HepG2 (cell line): ENCODE measurements around the gene EEIG1. TPM values are rescaled to one million over a fixed set of nuclear protein-coding genes. Genes with fewer than 3 reads are reported as not detected.

Experiments
- ATAC-seq: fragments of 200-7000 bp; cut with Tn5 transposase; 3 replicates; pipeline ENCODE4 v1.9.1; 2020; ENCODE audit warnings: mild to moderate bottlenecking, moderate library complexity
- BruUV-seq: library from RNA; stranded (reverse); fragments of 400-500 nt; replicated peaks from 2 replicates; lab custom pipeline; 2021; lab: Mats Ljungman, UMichigan
- CTCF ChIA-PET: fragments of 300-600 bp; formaldehyde crosslinking; extraction: SDS; loops from one replicate; lab custom pipeline; 2021; ENCODE audit warnings: low total read pairs, inconsistent platforms, low intra/inter-chr PET ratio; lab: Yijun Ruan, JAX
- POLR2A ChIA-PET: fragments of 350-600 bp; sonication (Branson Sonifier 250); formaldehyde crosslinking; loops from one replicate; lab custom pipeline; 2020; ENCODE audit warnings: antibody characterized with exemption, inconsistent platforms; lab: Yijun Ruan, JAX
- DNase-seq: peaks from one replicate; pipeline ENCODE4 v3.0.0-alpha.2; 2015; ENCODE audit warnings: low spot score
- FAIRE-seq: peaks from 3 replicates; lab custom pipeline; 2011; peaks lifted over from hg19 to GRCh38; lab: Jason Lieb, UNC
- H2AFZ ChIP-seq: one replicate; pipeline ENCODE4 v1.6.1; 2011; ENCODE audit warnings: low read length, inconsistent platforms
- H3K27ac ChIP-seq: fragments of 300-600 bp; 3 replicates; pipeline ENCODE4 v1.8.0; 2011; ENCODE audit warnings: mixed run types, mild to moderate bottlenecking, mixed read lengths, low read length, inconsistent platforms; ENCODE audit not compliant: insufficient read depth; ENCODE audit errors: extremely low read length
- H3K27me3 ChIP-seq, 2 experiments: fragments of 200-600 bp in 1 of 2; 2 replicates in 1 of 2; 3 replicates in 1 of 2; pipeline versions ENCODE4 v1.6.0 to v1.8.0; 2011; ENCODE audit warnings: low read length in 2 of 2, mild to moderate bottlenecking in 2 of 2, moderate library complexity in 2 of 2, inconsistent platforms in 1 of 2; ENCODE audit not compliant: insufficient read depth in 2 of 2, control insufficient read depth in 1 of 2
- H3K36me3 ChIP-seq, 2 experiments: fragments of 200-600 bp in 1 of 2; replicated peaks in 1 of 2; 2 replicates in 1 of 2; 3 replicates in 1 of 2; pipeline versions ENCODE4 v1.5.1 to v1.8.0; 2011; ENCODE audit warnings: low read length in 2 of 2, inconsistent platforms in 1 of 2; ENCODE audit not compliant: insufficient read depth in 2 of 2, control insufficient read depth in 1 of 2
- H3K4me1 ChIP-seq: 2 replicates; pipeline ENCODE4 v1.5.1; 2012; ENCODE audit warnings: low read length, inconsistent platforms; ENCODE audit not compliant: insufficient read depth
- H3K4me2 ChIP-seq: 2 replicates; pipeline ENCODE4 v1.6.0; 2011; ENCODE audit warnings: low read depth, low read length, inconsistent platforms
- H3K4me3 ChIP-seq, 3 experiments: fragments of 200-600 bp in 1 of 3; sonication (generic), shearing (Covaris generic) in 1 of 3; replicated peaks in 1 of 3; 2 replicates each; pipeline ENCODE4 v1.5.1; 2011 to 2016; ENCODE audit warnings: low read length in 3 of 3, inconsistent platforms in 2 of 3, low read depth in 2 of 3, mild to moderate bottlenecking in 2 of 3, control low read depth in 1 of 3, mixed read lengths in 1 of 3; ENCODE audit not compliant: insufficient read depth in 1 of 3
- H3K79me2 ChIP-seq: one replicate; pipeline ENCODE4 v1.6.1; 2011; ENCODE audit warnings: low read length, inconsistent platforms; ENCODE audit not compliant: insufficient read depth
- H3K9ac ChIP-seq: 2 replicates; pipeline ENCODE4 v1.6.0; 2011; ENCODE audit warnings: mild to moderate bottlenecking, low read depth, low read length, inconsistent platforms; ENCODE audit not compliant: insufficient read depth
- H3K9me3 ChIP-seq: 2 replicates; pipeline ENCODE4 v1.5.1; 2012; ENCODE audit warnings: mild to moderate bottlenecking, low read length
- H4K20me1 ChIP-seq: 2 replicates; pipeline ENCODE4 v1.6.0; 2011; ENCODE audit warnings: inconsistent platforms, mild to moderate bottlenecking, low read length, moderate library complexity; ENCODE audit not compliant: insufficient read depth
- CBX5 ChIP-seq: sonication (generic); formaldehyde crosslinking; IDR thresholded peaks from 2 replicates; pipeline ENCODE4 v1.4.0; 2020; ENCODE audit warnings: missing genetic modification reagents, borderline replicate concordance
- DDIT3 ChIP-seq: sonication (generic); formaldehyde crosslinking; IDR thresholded peaks from 2 replicates; pipeline ENCODE4 v1.4.0; 2020; ENCODE audit warnings: mild to moderate bottlenecking, missing genetic modification reagents
- GTF2F1 ChIP-seq: fragments of 150-350 bp; IDR thresholded peaks from 2 replicates; pipeline ENCODE4 v1.6.1; 2014; ENCODE audit warnings: low read length
- HMGXB4 ChIP-seq, 2 experiments: sonication (generic) in 1 of 2; formaldehyde crosslinking in 1 of 2; IDR thresholded peaks; 2 replicates each; pipeline versions ENCODE4 v1.4.0 to v1.6.1; 2018 to 2020; ENCODE audit warnings: missing genetic modification reagents in 2 of 2, borderline replicate concordance in 1 of 2, low read depth in 1 of 2, mild to moderate bottlenecking in 1 of 2, missing biosample characterization in 1 of 2
- KIAA2018 ChIP-seq: sonication (generic); formaldehyde crosslinking; IDR thresholded peaks from 2 replicates; pipeline ENCODE4 v1.5.0; 2020; ENCODE audit warnings: mild to moderate bottlenecking, missing genetic modification reagents, borderline replicate concordance
- RNF2 ChIP-seq: fragments of 450-650 bp; conservative IDR thresholded peaks from 2 replicates; pipeline ENCODE4 v1.6.1; 2016; ENCODE audit warnings: low read depth
- SMAD1 ChIP-seq: sonication (generic); formaldehyde crosslinking; IDR thresholded peaks from 2 replicates; pipeline ENCODE4 v1.4.0; 2020; ENCODE audit warnings: missing genetic modification reagents, low read depth, mild to moderate bottlenecking, borderline replicate concordance
- ZBTB25 ChIP-seq: IDR thresholded peaks from 2 replicates; pipeline ENCODE4 v1.6.1; 2018; ENCODE audit warnings: missing genetic modification reagents
- ZFP1 ChIP-seq: IDR thresholded peaks from 2 replicates; pipeline ENCODE4 v1.6.1; 2016
- ZNF331 ChIP-seq: sonication (generic); formaldehyde crosslinking; IDR thresholded peaks from 2 replicates; pipeline ENCODE4 v1.4.0; 2020; ENCODE audit warnings: missing genetic modification reagents
- ZNF615 ChIP-seq: sonication (generic); formaldehyde crosslinking; IDR thresholded peaks from 2 replicates; pipeline ENCODE4 v1.5.0; 2020; ENCODE audit warnings: mild to moderate bottlenecking, missing genetic modification reagents, borderline replicate concordance
- ZNF7 ChIP-seq: IDR thresholded peaks from 2 replicates; pipeline ENCODE4 v1.6.1; 2016; ENCODE audit warnings: missing biosample characterization, missing genetic modification reagents
- WGBS: methylation state at CpG from one replicate; pipeline ENCODE4 v1.1.6; 2017; ENCODE audit warnings: low lambda C conversion rate; 5-methylcytosine and 5-hydroxymethylcytosine counted together
- in situ Hi-C: cut with HindIII; loops from 2 replicates; pipeline ENCODE4 v1.10.0; 2017; ENCODE audit warnings: low pct_unique_long_range_greater_than_20kb; ENCODE audit not compliant: extremely low pct_ligation_motif_present
- intact Hi-C: fragments of 100-400 bp; cut with micrococcal nuclease; formaldehyde crosslinking; loops from one replicate; pipeline ENCODE4 v1.10.0; 2022; ENCODE audit not compliant: unreplicated experiment
- polyA plus RNA-seq, 8 experiments: library from polyadenylated mRNA; depleted of rRNA in 3 of 8; stranded (reverse) in 7 of 8; unstranded in 1 of 8; fragments of >200 nt; fragmentation: Illumina TruSeq in 4 of 8; extraction: Trizol in 4 of 8; gene quantifications; 2 replicates each; pipeline versions ENCODE4 v1.2.1 to v1.2.3, GENCODE V29; 2011 to 2016; ENCODE audit warnings: low read depth in 4 of 8, missing spikeins in 1 of 8, mixed read lengths in 1 of 8; ENCODE audit not compliant: insufficient read depth in 1 of 8
- total RNA-seq, 5 experiments: library from RNA; depleted of rRNA; stranded (reverse); fragments of >200 nt; fragmentation: Illumina TruSeq; extraction: Trizol; gene quantifications; 2 replicates each; pipeline ENCODE4 v1.2.3, GENCODE V29; 2016; ENCODE audit warnings: low read depth in 1 of 5
- TF ChIP-seq, protein P1 (sequence below): IDR thresholded peaks from 2 replicates; pipeline ENCODE4 v1.6.1; 2012; ENCODE audit warnings: inconsistent platforms

EEIG1 gene
- total and polyA plus RNA-seq, 2 of the 13 experiments (the other 11 are each of a cell fraction or from before 2014, with no cell fraction given) = 16.6 to 25.2 TPM

DNA sequence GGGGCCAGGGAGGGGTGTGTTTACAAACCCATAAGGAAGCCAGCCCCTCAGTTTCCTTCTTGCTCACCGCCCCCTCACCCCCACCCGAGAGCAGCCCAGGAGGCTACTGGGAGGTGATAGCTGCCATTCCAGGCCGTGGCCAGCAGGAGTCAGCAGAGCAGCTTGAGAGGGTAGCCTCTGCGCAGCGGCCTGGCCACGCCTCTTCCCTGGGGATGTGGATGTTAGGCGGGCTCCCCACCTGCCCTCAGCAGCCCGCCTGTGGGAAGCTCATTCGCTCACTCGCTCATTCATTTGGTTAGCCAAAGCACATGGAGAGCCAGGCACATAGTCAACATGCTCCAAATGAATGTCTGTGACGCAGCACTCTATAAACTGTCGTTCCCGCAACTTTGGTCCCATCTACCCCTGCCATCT lies 37.1 kb downstream of the EEIG1 start:
- Histone ChIP-seq H3K27me3 (no peaks in the 10 kb centered on the region), H2AFZ (no peak overlapping the region), H3K36me3 (peaks cover 21 to 58% of the 10 kb centered on the region in 2 experiments; a peak in 4 of 5 replicates), H3K79me2 (peaks cover 28% of the 10 kb centered on the region), H3K27ac (no peak overlapping the region), H4K20me1 (peaks cover 7% of the 10 kb centered on the region), H3K9ac (no peak overlapping the region), H3K4me3 (no peak overlapping the region), H3K4me1 (peaks cover 49% of the 10 kb centered on the region), H3K4me2 (no peak overlapping the region), H3K9me3 (no peaks in the 10 kb centered on the region)
- WGBS = 100% methylated on average over 4 of the region's 13 CpGs
- intact Hi-C loops = loop anchor here (2.0 to 10.0 kb wide), 3 partner anchors 34 to 171 kb away; no protein-coding TSS in a partner anchor
- CTCF ChIA-PET = interaction anchor here (1.1 to 2.9 kb wide), 4 partner anchors 9 to 91 kb away, joined by 3 to 28 read pairs (median 7); no protein-coding TSS in a partner anchor
- no TSS peak for BruUV-seq
- in situ Hi-C loops = no loop called here
- POLR2A ChIA-PET = interaction anchor here (1.0 kb wide), 1 partner anchor 9 kb away, joined by 3 read pairs; no protein-coding TSS in a partner anchor
- FAIRE-seq (peak; percentile 46), DNase-seq (peak; percentile 61), ATAC-seq (peak; percentile 78)
- TF ChIP-seq ZNF615 (no peak), RNF2 (no peak), DDIT3 (CRISPR knock-in tag) (no peak), GTF2F1 (no peak), ZBTB25 (0 out of 2 replicates have a peak, but pooled peaks have one; percentile 23), ZNF331 (CRISPR knock-in tag) (peak; percentile 46), ZFP1 (CRISPR knock-in tag) (no peak), KIAA2018 (CRISPR knock-in tag) (no peak), SMAD1 (CRISPR knock-in tag) (no peak), CBX5 (CRISPR knock-in tag) (0 out of 2 replicates have a peak, but pooled peaks have one; percentile 19), HMGXB4 (CRISPR knock-in tag; IDR thresholded peaks at IDR 0.05; ENCODE audit: borderline replicate concordance in 1 of 2, low read depth in 1 of 2) (peak in 1 of 2 experiments; percentile 63; a peak in 2 of 4 replicates), ZNF7 (CRISPR knock-in tag) (no peak)
- TF ChIP-seq, protein P1, sequence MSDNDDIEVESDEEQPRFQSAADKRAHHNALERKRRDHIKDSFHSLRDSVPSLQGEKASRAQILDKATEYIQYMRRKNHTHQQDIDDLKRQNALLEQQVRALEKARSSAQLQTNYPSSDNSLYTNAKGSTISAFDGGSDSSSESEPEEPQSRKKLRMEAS = no peak
